ENCODE data around the gene RICTOR.

Gene RICTOR, protein sequence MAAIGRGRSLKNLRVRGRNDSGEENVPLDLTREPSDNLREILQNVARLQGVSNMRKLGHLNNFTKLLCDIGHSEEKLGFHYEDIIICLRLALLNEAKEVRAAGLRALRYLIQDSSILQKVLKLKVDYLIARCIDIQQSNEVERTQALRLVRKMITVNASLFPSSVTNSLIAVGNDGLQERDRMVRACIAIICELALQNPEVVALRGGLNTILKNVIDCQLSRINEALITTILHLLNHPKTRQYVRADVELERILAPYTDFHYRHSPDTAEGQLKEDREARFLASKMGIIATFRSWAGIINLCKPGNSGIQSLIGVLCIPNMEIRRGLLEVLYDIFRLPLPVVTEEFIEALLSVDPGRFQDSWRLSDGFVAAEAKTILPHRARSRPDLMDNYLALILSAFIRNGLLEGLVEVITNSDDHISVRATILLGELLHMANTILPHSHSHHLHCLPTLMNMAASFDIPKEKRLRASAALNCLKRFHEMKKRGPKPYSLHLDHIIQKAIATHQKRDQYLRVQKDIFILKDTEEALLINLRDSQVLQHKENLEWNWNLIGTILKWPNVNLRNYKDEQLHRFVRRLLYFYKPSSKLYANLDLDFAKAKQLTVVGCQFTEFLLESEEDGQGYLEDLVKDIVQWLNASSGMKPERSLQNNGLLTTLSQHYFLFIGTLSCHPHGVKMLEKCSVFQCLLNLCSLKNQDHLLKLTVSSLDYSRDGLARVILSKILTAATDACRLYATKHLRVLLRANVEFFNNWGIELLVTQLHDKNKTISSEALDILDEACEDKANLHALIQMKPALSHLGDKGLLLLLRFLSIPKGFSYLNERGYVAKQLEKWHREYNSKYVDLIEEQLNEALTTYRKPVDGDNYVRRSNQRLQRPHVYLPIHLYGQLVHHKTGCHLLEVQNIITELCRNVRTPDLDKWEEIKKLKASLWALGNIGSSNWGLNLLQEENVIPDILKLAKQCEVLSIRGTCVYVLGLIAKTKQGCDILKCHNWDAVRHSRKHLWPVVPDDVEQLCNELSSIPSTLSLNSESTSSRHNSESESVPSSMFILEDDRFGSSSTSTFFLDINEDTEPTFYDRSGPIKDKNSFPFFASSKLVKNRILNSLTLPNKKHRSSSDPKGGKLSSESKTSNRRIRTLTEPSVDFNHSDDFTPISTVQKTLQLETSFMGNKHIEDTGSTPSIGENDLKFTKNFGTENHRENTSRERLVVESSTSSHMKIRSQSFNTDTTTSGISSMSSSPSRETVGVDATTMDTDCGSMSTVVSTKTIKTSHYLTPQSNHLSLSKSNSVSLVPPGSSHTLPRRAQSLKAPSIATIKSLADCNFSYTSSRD (N-terminal part only)

GRCh38 chr5:39074017-39074814 lies at the start of gene RICTOR:
RICTOR (minus strand) TSS chr5:39074399; CDS start chr5:39074377, 22 bp downstream.
- peaks cover 10% of the 10 kb centered on the region for H3K27me3 Mint-ChIP-seq
- DNase-seq, result peak; percentile 93
- CTCF ChIA-PET, result no interaction called here
- H3K4me3 Mint-ChIP-seq, result peak within 1 kb of the TSS; percentile 91
- no peaks in the 10 kb centered on the region for H3K9me3 Mint-ChIP-seq
- H3K4me1 Mint-ChIP-seq, result peaks cover 48% of the 10 kb centered on the region
- H3K27ac Mint-ChIP-seq, result peak within 1 kb of the TSS; percentile 98
- peaks cover 23% of the 10 kb centered on the region for H3K36me3 Mint-ChIP-seq

- CTCF ChIA-PET, result no interaction called here
- H3K27ac Mint-ChIP-seq, result no peak overlapping the region
- H3K27me3 Mint-ChIP-seq, result no peaks in the 10 kb centered on the region
- H3K4me1 Mint-ChIP-seq, result peaks cover 6% of the 10 kb centered on the region
- H3K36me3 Mint-ChIP-seq, result peaks cover 51% of the 10 kb centered on the region
- H3K9me3 Mint-ChIP-seq, result no peaks in the 10 kb centered on the region
- no peak for DNase-seq
- no peak overlapping the region for H3K4me3 Mint-ChIP-seq
Measured at GRCh38 chr5:39121922-39122321, 47.7 kb upstream of the RICTOR start.

GRCh38 chr5:39121315-39121714 lies 47.1 kb upstream of the RICTOR start:
- Mint-ChIP-seq H3K4me1 (peaks cover 8% of the 10 kb centered on the region), H3K36me3 (peaks cover 55% of the 10 kb centered on the region), H3K27me3 (no peaks in the 10 kb centered on the region), H3K9me3 (no peaks in the 10 kb centered on the region), H3K4me3 (no peak overlapping the region), H3K27ac (no peak overlapping the region)
- no peak for DNase-seq
- CTCF ChIA-PET, result interaction anchor here (1.2 to 1.5 kb wide), 2 partner anchors 133 to 255 kb away, joined by 3 read pairs; no protein-coding TSS in a partner anchor

DNA sequence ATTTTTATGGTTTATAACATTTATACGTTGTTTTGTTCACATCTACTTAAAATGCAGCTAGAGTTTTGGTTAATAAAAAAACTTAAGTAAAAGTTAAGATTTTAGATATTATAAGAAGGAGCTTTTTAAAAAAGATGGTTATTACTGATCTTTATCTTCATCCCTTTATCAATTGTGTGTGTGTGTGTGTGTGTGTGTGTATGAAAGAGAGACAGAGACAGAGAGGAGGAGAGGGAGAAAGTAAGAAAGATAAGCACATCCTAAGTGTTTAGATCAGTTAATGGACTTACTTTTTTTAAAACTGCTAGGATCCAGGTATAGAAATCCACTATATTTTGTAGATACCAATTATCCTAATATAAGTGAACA lies 45.8 kb upstream of the RICTOR start:
- H3K27me3 Mint-ChIP-seq, result no peaks in the 10 kb centered on the region
- DNase-seq, result no peak
- H3K27ac Mint-ChIP-seq, result no peak overlapping the region
- H3K9me3 Mint-ChIP-seq, result no peaks in the 10 kb centered on the region
- no peak overlapping the region for H3K4me3 Mint-ChIP-seq
- peaks cover 58% of the 10 kb centered on the region for H3K36me3 Mint-ChIP-seq
- H3K4me1 Mint-ChIP-seq, result peaks cover 8% of the 10 kb centered on the region
- CTCF ChIA-PET, result interaction anchor here (0.8 to 1.5 kb wide), 5 partner anchors 20 to 256 kb away, joined by 3 read pairs; no protein-coding TSS in a partner anchor

DNA sequence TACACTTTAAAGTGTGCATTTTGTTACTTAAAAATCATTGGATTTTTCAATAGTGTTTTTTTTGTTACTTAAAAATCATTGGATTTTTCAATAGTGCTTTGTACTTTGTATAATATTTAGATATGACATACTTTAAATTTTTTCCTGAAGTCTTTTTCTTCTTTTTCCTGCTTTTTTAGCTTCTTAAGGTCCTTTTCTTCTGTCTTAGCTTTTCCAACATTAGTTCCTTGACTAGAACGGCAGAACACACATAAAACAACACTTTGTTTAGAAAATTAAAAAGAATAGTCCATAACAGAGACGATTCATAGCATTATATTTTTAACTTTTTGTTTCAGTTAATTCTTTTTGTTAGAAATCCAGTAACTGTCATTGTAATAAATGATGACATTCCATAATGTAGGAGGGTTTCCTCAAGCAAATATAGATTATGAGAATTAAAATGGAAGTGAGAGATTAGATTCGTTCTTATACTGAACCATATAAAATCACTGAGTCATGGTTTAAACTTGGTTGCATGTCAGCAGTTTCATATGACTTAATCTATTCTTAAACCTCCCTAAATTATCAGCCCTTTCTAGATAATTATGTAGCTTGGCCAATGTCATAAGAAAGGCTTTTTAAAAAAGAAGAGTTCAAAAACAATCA lies 45.3 kb upstream of the RICTOR start:
- H3K4me1 Mint-ChIP-seq, result peaks cover 8% of the 10 kb centered on the region
- H3K27ac Mint-ChIP-seq, result no peak overlapping the region
- H3K27me3 Mint-ChIP-seq, result no peaks in the 10 kb centered on the region
- no peak for DNase-seq
- no peak overlapping the region for H3K4me3 Mint-ChIP-seq
- H3K9me3 Mint-ChIP-seq, result no peaks in the 10 kb centered on the region
- H3K36me3 Mint-ChIP-seq, result peaks cover 60% of the 10 kb centered on the region
- CTCF ChIA-PET, result interaction anchor here (1.0 to 1.2 kb wide), 2 partner anchors 19 to 98 kb away, joined by 3 read pairs; no protein-coding TSS in a partner anchor

DNA sequence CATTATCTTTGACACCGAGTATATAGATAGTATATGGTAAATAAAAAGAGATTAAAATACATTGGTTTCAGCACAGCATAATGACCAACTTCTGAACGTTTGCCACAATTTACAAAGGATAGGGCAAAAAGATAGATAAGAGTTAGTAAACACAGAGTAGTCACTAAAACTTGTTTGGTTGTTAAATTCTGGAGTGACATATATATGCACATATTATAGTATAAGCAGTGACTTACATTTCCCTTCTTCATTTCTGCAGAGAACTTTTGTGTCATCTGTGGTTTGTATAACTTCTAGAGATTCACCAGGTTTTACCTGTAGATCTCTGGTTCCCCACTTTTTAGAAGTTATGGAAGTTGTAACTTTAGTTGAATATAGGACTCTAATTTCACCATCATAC lies 44.4 kb upstream of the RICTOR start:
- H3K27ac Mint-ChIP-seq, result no peak overlapping the region

GRCh38 chr5:39117401-39117800 lies 43.2 kb upstream of the RICTOR start:
- H3K4me3 Mint-ChIP-seq, result no peak overlapping the region
- peaks cover 8% of the 10 kb centered on the region for H3K4me1 Mint-ChIP-seq
- no peak for DNase-seq
- peaks cover 61% of the 10 kb centered on the region for H3K36me3 Mint-ChIP-seq
- H3K27ac Mint-ChIP-seq, result peak overlapping the region; percentile 1
- H3K9me3 Mint-ChIP-seq, result no peaks in the 10 kb centered on the region
- CTCF ChIA-PET, result no interaction called here
- H3K27me3 Mint-ChIP-seq, result no peaks in the 10 kb centered on the region

More for the DNA sequence above, 44.4 kb upstream of the RICTOR start:
- H3K27me3 Mint-ChIP-seq, result no peaks in the 10 kb centered on the region
- DNase-seq, result no peak
- no peaks in the 10 kb centered on the region for H3K9me3 Mint-ChIP-seq
- CTCF ChIA-PET, result no interaction called here
- H3K4me3 Mint-ChIP-seq, result no peak overlapping the region
- H3K36me3 Mint-ChIP-seq, result peaks cover 60% of the 10 kb centered on the region
- peaks cover 8% of the 10 kb centered on the region for H3K4me1 Mint-ChIP-seq

DNA sequence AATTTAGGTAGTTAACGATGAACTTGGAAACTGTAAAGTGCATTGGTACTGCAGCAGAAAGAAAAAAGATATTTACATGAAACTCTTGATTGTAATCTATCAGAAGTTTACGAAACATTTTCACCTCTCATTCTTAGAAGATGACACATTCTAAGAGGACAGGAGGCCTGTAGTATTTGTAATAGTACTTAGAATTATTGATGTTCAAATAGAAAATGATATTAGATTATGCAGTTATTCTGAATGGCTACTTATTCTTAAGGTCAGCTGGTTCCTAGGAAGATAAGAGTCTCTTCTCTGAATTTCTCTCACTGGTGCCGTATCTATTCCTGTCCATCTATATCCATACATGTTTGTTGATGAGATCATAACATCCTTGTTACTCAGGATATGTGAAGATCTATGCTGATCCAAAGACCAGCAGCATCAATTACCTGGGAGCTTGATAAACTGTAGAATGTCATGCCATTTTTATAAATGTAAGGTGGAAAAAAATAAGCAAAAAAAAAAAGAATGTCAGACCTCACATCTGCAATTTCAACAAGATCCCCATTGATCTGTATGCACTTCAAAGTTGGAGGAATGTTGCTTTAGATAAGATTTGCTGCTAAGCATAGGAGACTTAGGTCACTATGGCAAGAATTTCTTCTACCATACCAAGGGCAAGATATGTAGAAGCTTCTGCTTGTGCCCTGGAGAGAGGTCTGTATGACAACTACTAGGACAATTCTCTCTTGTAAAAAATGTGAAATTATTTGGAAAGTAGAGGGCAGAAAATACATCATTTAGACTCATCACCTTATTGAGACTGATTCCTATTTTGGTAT lies 42.4 kb upstream of the RICTOR start:
- DNase-seq, result no peak
- H3K27me3 Mint-ChIP-seq, result no peaks in the 10 kb centered on the region
- peaks cover 8% of the 10 kb centered on the region for H3K4me1 Mint-ChIP-seq
- H3K27ac Mint-ChIP-seq, result peak overlapping the region; percentile 47
- H3K36me3 Mint-ChIP-seq, result peaks cover 54% of the 10 kb centered on the region
- CTCF ChIA-PET, result interaction anchor here (0.7 kb wide), 1 partner anchor 120 kb away, joined by 3 read pairs; no protein-coding TSS in a partner anchor
- no peak overlapping the region for H3K4me3 Mint-ChIP-seq
- no peaks in the 10 kb centered on the region for H3K9me3 Mint-ChIP-seq

GRCh38 chr5:39115644-39116343 lies 41.6 kb upstream of the RICTOR start:
- Mint-ChIP-seq H3K4me3 (no peak overlapping the region), H3K27ac (peak overlapping the region; percentile 19), H3K36me3 (peaks cover 52% of the 10 kb centered on the region), H3K9me3 (no peaks in the 10 kb centered on the region), H3K4me1 (peaks cover 8% of the 10 kb centered on the region), H3K27me3 (no peaks in the 10 kb centered on the region)
- DNase-seq, result no peak
- CTCF ChIA-PET, result interaction anchor here (1.0 kb wide), 1 partner anchor 168 kb away, joined by 3 read pairs; no protein-coding TSS in a partner anchor

GRCh38 chr5:39114155-39114554 lies 40.0 kb upstream of the RICTOR start:
- peaks cover 54% of the 10 kb centered on the region for H3K36me3 Mint-ChIP-seq
- CTCF ChIA-PET, result no interaction called here
- no peaks in the 10 kb centered on the region for H3K27me3 Mint-ChIP-seq
- no peak for DNase-seq
- H3K4me1 Mint-ChIP-seq, result peaks cover 8% of the 10 kb centered on the region
- H3K4me3 Mint-ChIP-seq, result no peak overlapping the region
- no peak overlapping the region for H3K27ac Mint-ChIP-seq
- no peaks in the 10 kb centered on the region for H3K9me3 Mint-ChIP-seq

GRCh38 chr5:39113354-39113953 lies 39.3 kb upstream of the RICTOR start:
- no peaks in the 10 kb centered on the region for H3K9me3 Mint-ChIP-seq
- peaks cover 55% of the 10 kb centered on the region for H3K36me3 Mint-ChIP-seq
- CTCF ChIA-PET, result interaction anchor here (0.6 to 1.1 kb wide), 3 partner anchors 33 to 104 kb away, joined by 3 to 4 read pairs (median 3); no protein-coding TSS in a partner anchor
- no peak overlapping the region for H3K27ac Mint-ChIP-seq
- H3K4me3 Mint-ChIP-seq, result no peak overlapping the region
- peaks cover 8% of the 10 kb centered on the region for H3K4me1 Mint-ChIP-seq
- no peak for DNase-seq
- no peaks in the 10 kb centered on the region for H3K27me3 Mint-ChIP-seq
